Measurements from ENCODE around the gene SMPDL3A. TPM values are rescaled to one million over a fixed set of nuclear protein-coding genes. Genes with fewer than 3 reads are reported as not detected.

Gene SMPDL3A
- total and polyA plus RNA-seq, 9 of the 15 experiments (the other 6 are each of a cell fraction or from before 2014, with no cell fraction given) = 0.14 to 0.91 (median 0.54) TPM

DNA sequence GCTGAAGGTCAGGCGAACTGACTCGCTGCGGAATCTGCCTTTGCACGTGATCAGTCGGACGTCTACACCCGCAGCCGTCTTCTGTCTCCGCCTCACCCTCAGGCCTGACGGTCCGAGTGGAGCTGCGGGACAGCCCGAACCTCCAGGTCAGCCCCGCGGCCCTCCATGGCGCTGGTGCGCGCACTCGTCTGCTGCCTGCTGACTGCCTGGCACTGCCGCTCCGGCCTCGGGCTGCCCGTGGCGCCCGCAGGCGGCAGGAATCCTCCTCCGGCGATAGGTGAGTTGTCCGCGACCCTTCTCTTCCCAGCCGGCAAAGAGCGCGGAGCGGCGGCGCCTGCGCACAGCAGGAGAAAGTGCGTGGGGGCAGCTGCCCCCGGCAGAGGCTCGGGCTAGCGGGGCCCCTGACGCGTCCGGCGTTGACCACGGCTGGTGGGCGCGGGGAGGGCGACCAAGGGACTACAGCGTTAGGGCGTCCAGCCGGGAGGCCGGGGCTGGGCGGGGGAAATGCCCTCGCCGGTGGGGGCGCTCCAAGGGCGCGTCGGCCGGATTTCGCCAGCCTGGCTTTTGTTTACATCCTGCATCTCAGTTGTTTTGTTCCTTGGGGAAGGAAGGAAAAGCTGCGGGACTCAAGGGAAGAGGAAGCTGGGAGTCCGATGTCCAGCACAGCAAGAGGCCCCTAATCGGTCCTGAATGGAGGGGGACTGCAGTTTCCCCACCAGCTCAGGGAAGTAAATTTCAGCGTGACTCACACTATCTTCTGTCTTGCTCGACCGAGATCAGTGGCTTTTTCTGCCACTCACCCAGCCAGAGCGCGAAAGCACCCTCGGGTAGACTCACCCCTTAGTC, at the start of gene SMPDL3A (continued):
- TF ChIP-seq, protein P1, sequence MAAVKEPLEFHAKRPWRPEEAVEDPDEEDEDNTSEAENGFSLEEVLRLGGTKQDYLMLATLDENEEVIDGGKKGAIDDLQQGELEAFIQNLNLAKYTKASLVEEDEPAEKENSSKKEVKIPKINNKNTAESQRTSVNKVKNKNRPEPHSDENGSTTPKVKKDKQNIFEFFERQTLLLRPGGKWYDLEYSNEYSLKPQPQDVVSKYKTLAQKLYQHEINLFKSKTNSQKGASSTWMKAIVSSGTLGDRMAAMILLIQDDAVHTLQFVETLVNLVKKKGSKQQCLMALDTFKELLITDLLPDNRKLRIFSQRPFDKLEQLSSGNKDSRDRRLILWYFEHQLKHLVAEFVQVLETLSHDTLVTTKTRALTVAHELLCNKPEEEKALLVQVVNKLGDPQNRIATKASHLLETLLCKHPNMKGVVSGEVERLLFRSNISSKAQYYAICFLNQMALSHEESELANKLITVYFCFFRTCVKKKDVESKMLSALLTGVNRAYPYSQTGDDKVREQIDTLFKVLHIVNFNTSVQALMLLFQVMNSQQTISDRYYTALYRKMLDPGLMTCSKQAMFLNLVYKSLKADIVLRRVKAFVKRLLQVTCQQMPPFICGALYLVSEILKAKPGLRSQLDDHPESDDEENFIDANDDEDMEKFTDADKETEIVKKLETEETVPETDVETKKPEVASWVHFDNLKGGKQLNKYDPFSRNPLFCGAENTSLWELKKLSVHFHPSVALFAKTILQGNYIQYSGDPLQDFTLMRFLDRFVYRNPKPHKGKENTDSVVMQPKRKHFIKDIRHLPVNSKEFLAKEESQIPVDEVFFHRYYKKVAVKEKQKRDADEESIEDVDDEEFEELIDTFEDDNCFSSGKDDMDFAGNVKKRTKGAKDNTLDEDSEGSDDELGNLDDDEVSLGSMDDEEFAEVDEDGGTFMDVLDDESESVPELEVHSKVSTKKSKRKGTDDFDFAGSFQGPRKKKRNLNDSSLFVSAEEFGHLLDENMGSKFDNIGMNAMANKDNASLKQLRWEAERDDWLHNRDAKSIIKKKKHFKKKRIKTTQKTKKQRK (IDR thresholded peaks at IDR 0.05; ENCODE audit: borderline replicate concordance, low read depth, low read length) = no peak
- TF ChIP-seq ZNF707 (CRISPR knock-in tag; conservative IDR thresholded peaks at IDR 0.05) (no peak), FOXK2 (conservative IDR thresholded peaks at IDR 0.05 in 1 of 2, IDR thresholded peaks at IDR 0.05 in 1 of 2; ENCODE audit: low read depth in 2 of 2) (peak; percentile 69 to 74), NFE2L1 (tag; IDR thresholded peaks at IDR 0.05; ENCODE audit: borderline replicate concordance, low read depth) (no peak), HNRNPL (IDR thresholded peaks at IDR 0.05; ENCODE audit: low read depth, low read length) (peak; percentile 41; the same call in 1 of the 2 replicates), YY1 (IDR thresholded peaks at IDR 0.05; ENCODE audit: borderline replicate concordance in 1 of 3, control insufficient read depth in 1 of 3, extremely low read depth in 1 of 3, insufficient read depth in 3 of 3, insufficient read length in 1 of 3, insufficient replicate concordance in 2 of 3, low read depth in 1 of 3, low read length in 2 of 3) (no peak), MTA1 (IDR thresholded peaks at IDR 0.05; ENCODE audit: borderline replicate concordance) (no peak), TCF3 (CRISPR knock-in tag; IDR thresholded peaks at IDR 0.05) (no peak), NRF1 (conservative IDR thresholded peaks at IDR 0.05 in 1 of 2, IDR thresholded peaks at IDR 0.05 in 1 of 2) (peak; percentile 86 to 89), PYGO2 (tag; IDR thresholded peaks at IDR 0.05) (no peak), MEIS2 (IDR thresholded peaks at IDR 0.05; ENCODE audit: partially characterized antibody) (no peak), BCL6 (CRISPR knock-in tag; IDR thresholded peaks at IDR 0.05) (no peak), CAMTA2 (CRISPR knock-in tag; conservative IDR thresholded peaks at IDR 0.05) (no peak), ARID1B (IDR thresholded peaks at IDR 0.05) (no peak), CXXC5 (CRISPR knock-in tag; IDR thresholded peaks at IDR 0.05) (peak; percentile 74), ZC3H11A (IDR thresholded peaks at IDR 0.05; ENCODE audit: low read depth, low read length) (no peak)
- TF ChIP-seq, protein P2, sequence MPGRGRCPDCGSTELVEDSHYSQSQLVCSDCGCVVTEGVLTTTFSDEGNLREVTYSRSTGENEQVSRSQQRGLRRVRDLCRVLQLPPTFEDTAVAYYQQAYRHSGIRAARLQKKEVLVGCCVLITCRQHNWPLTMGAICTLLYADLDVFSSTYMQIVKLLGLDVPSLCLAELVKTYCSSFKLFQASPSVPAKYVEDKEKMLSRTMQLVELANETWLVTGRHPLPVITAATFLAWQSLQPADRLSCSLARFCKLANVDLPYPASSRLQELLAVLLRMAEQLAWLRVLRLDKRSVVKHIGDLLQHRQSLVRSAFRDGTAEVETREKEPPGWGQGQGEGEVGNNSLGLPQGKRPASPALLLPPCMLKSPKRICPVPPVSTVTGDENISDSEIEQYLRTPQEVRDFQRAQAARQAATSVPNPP (IDR thresholded peaks at IDR 0.05; ENCODE audit: borderline replicate concordance, insufficient read depth, insufficient read length) = no peak
- TF ChIP-seq, protein P3, sequence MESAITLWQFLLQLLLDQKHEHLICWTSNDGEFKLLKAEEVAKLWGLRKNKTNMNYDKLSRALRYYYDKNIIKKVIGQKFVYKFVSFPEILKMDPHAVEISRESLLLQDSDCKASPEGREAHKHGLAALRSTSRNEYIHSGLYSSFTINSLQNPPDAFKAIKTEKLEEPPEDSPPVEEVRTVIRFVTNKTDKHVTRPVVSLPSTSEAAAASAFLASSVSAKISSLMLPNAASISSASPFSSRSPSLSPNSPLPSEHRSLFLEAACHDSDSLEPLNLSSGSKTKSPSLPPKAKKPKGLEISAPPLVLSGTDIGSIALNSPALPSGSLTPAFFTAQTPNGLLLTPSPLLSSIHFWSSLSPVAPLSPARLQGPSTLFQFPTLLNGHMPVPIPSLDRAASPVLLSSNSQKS (CRISPR knock-in tag; IDR thresholded peaks at IDR 0.05) = no peak
- TF ChIP-seq, protein P4, sequence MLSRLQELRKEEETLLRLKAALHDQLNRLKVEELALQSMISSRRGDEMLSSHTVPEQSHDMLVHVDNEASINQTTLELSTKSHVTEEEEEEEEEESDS (CRISPR knock-in tag; IDR thresholded peaks at IDR 0.05) = no peak
